ENCODE measurements around the gene PIK3AP1.

Gene PIK3AP1

GRCh38 chr10:96670786-96671185 lies 49.5 kb downstream of the PIK3AP1 start:
- no peak for DNase-seq

- no peak for DNase-seq
These were observed 52.9 kb downstream of the PIK3AP1 start for GRCh38 chr10:96667401-96667800.

DNA sequence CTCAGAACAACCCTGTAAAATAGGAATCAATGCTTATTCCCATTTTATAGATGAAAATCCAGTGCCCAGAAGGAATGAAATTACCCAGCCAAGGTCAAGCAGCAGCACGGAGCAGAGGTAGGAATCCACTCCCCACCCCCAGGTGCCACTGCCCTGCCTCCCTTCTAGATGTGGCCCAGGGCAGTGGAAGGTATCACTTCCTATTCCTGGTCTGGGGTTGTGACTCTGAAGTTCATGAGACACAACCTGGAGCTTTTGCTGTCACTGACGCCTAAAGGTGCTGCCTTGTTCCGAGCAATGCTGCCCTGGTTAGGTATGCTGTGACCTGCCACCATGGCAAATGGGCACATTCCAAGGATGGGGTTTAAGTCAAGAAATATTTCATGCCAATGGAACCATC lies 53.6 kb downstream of the PIK3AP1 start:
- no peak for DNase-seq

DNA sequence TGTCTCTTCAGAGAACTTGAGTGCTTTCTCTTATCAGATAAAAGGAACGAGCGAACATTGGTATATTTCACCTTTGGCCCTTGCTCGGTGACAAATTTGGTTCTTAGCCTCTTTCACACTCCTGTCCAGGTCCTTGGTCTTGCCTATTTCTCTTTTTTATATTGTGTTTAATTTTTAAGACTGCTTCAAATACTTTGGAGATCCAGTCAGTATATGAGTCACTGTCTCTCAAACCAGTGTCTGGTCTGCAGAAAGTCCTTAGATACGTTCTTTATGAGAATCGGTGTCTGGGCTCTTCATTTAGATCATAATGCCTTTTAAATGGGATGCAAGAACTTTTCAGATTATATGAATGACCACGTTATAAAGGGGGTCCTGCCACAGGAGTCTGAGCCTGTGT lies 55.0 kb downstream of the PIK3AP1 start:
- no peak for DNase-seq

- no peak for DNase-seq
These were observed 55.8 kb downstream of the PIK3AP1 start for GRCh38 chr10:96664563-96664962.

- DNase-seq = no peak
These were observed 56.5 kb downstream of the PIK3AP1 start for GRCh38 chr10:96663797-96664196.

GRCh38 chr10:96661632-96662031 lies 58.7 kb downstream of the PIK3AP1 start:
- no peak for DNase-seq

DNA sequence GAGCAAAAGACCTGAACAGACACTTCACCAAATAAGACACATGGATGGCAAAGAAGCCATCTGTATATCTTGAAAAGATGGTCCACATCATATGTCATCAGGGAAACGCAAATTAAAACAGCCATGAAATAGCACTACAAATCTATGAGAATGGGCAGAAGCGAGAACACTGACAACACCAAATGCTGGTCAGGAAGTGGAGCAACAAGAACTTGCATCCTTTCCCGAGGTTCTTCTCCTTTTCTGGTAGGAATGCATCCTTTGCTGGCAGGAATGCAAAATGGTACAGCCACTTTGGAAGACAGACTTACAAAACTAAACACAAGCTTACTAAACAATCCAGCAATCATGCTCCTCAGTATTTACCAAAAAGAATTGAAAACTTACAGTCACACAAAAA lies 60.0 kb downstream of the PIK3AP1 start:
- DNase-seq = no peak

DNA sequence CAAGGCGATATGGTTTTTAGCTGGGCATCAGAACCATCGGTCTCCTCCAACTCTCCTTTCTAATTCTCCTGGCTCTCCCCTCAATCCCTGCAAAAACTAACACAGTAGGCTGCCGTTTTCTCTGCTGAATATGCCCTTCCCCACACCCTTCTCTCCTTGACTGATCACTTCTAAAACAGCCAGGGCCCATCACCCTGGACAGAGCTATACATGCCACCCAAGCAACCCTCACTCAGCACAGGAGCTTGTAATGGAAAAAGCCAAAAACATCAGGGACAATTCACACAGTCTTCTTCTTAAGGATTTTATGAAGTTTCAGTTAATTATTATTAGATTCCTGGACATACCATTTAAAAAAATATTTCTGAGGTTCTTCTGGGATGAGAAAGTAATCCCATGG lies 61.5 kb downstream of the PIK3AP1 start:
- no peak for DNase-seq

- DNase-seq = no peak
These were observed 62.9 kb downstream of the PIK3AP1 start for GRCh38 chr10:96657385-96657784.

DNA sequence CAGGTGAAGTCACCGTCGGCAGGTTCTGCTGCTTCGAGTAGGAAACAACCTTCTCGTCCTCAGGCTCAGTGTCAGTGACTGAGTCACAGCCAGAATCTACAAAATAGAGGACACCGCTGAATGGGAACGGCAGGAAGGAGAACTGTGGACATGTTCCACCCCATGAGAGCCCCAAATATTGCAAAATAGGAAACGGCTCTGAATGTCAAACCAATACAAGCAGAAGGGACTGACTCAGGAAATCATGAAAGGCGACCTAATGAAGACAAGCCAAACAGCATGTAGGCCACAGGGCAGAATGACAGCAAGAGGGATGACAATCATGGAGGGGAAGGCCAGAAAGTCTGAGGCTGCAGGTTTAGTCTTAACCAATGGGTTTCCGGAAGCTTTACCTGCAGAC lies 63.5 kb downstream of the PIK3AP1 start:
- DNase-seq = no peak

GRCh38 chr10:96656198-96656577 lies 64.1 kb downstream of the PIK3AP1 start:
- no peak for DNase-seq

GRCh38 chr10:96655461-96656197 lies 64.7 kb downstream of the PIK3AP1 start:
- no peak for DNase-seq

GRCh38 chr10:96651998-96652431 lies 68.3 kb downstream of the PIK3AP1 start:
- DNase-seq = peak; percentile 67

GRCh38 chr10:96650958-96651357 lies 69.4 kb downstream of the PIK3AP1 start:
- DNase-seq = no peak

GRCh38 chr10:96648297-96648696 lies 72.0 kb downstream of the PIK3AP1 start:
- no peak for DNase-seq

DNA sequence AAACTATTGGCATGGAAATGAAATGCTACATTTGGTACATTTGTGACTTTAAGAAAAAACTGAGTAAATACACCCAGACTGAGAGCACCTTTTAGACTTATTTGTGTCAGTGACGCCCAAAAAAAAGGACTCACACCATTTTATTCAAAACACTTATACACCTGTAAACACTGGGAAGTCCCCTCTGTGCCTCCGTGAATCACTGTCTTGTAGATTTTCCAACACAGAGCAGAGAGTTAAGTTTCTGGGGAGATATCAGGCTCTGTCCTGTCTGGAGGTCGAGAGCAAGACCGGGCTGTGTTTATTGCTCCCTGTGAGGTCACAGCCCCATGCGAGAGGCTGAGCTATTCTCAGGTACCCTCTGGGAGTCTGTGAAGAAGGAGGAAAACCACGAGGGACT lies 72.8 kb downstream of the PIK3AP1 start:
- DNase-seq = no peak

DNA sequence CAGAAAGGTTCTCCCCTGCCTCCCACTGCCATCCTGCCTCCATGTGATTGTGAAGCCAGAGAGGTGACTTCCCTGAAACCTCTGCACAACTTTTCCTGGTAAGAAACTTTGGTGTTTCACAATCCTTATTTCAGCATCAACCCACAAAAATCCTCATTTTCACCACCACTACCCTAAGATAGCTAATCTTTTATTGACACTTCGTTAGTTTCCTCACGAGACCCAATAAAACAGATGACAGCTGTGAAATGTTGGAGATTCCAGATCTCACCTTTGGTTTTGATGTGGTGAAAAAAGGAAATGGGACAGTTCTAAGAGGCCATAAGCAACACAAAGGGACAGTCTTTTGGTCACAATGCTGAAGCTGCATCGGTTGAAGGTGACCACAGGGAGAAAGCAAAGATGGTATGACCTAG lies 73.6 kb downstream of the PIK3AP1 start:
- no peak for DNase-seq

- no peak for DNase-seq
These were observed 74.0 kb downstream of the PIK3AP1 start for GRCh38 chr10:96646301-96646700.

- no peak for DNase-seq
These were observed 75.1 kb downstream of the PIK3AP1 start for GRCh38 chr10:96645191-96645721.

DNA sequence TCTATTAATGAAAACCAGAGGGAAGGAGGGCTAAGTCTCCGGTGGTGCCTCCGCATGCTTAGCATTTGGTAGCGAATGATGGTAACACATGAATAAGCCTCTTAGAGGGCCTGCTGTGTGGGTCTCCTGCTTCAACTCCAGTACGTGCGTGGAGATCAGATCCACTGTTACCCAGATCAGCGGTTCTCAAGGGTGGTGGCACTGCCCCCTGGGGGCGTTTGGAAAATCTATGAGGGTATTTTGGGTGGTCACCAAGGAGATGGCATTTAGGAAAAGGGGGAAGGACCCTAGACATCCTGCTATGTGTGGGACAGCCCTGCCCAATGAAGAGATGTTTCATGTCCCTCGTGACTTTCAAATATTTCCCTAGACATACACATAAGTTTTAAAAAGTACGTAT lies 76.4 kb downstream of the PIK3AP1 start:
- DNase-seq = no peak

- DNase-seq = peak; percentile 78
These were observed 77.3 kb downstream of the PIK3AP1 start for GRCh38 chr10:96642973-96643372.

- DNase-seq = no peak
These were observed 77.8 kb downstream of the PIK3AP1 start for GRCh38 chr10:96642530-96642929.

GRCh38 chr10:96641396-96642295 lies 78.7 kb downstream of the PIK3AP1 start:
- no peak for DNase-seq

Measured in activated CD8-positive, alpha-beta memory T cell treated with anti-CD3 and anti-CD28 coated beads for 24 hours (primary cell).